NCI-H446 (cell line): ENCODE results near the gene MAGED1.
A peak's percentile ranks its signal among the peaks of the same experiment; 100 is the strongest.

Experiments
- DNase-seq, 2 experiments: peaks; one replicate each; lab custom pipeline; 2025; lab: John Stamatoyannopoulos, UW

Gene MAGED1

DNA sequence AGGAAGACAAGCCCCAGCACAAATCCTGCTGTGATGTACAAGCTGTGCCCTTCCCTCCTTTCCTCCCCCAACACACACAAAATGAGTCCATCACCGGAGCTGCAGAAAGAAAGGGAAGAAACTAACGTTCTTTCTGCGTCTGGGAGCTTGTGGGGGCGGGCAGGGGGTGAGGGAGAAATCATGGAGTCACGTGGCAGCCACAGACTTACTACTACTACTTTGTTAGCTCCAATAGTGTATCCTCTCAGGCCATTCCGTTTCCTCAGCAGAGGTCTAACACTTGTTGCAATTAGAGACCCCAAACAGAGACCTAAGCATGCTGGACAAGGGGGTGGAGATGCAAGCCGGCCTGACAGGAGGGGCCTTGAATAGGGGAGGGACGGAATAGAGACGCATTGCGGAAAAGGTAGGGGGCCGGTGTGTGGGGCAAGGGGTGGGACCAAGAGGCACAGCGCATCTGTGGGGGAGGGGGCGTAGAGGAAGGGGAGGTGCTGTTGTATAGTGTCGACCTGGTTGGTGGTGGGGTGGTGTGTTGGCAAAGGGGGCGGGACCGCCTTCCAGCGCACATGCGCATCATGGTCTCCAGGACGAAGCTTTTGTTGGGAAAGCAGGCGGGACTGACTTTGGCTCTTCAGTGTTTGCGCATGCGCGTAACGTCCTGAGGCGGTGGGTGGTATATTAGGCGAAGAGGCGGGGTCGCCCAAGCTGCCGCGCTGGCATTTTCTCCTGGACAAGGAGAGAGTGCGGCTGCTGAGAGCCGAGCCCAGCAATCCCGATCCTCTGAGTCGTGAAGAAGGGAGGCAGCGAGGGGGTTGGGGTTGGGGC, at the start of gene MAGED1:
TSS of gene MAGED1 (plus strand) at position 703 of the 825 bp plus-strand sequence. CDS start 682 bp downstream, outside the sequence.
- peak; percentile 93 to 96 for DNase-seq

DNA sequence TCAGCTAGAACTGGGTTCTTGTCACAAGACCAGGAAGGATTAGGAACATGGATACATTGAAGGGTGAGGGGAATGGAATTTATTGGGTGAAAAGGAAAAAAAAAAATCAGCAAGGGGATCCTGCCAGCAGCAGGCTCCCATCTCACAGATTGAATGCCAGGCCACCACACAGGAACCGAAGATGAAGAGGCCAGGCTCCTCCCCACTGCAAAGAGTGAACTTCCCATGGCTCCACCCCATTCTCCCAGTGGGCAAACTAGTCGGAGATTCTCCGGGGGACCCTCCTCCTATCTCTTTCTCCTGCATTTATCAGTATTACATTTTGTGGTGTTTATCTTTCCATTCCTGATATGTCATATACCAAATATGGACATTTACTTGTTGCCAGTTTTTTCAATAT, 46.0 kb upstream of the MAGED1 start:
- no peak for DNase-seq

GRCh38 chrX:51851507-51852085, 41.8 kb upstream of the MAGED1 start:
- DNase-seq, result no peak

- no peak for DNase-seq
These were observed 41.3 kb upstream of the MAGED1 start for GRCh38 chrX:51852096-51852495.

GRCh38 chrX:51852621-51853020, 40.8 kb upstream of the MAGED1 start:
- DNase-seq, result no peak

- no peak for DNase-seq
These were observed 40.2 kb upstream of the MAGED1 start for GRCh38 chrX:51853251-51853650.

DNA sequence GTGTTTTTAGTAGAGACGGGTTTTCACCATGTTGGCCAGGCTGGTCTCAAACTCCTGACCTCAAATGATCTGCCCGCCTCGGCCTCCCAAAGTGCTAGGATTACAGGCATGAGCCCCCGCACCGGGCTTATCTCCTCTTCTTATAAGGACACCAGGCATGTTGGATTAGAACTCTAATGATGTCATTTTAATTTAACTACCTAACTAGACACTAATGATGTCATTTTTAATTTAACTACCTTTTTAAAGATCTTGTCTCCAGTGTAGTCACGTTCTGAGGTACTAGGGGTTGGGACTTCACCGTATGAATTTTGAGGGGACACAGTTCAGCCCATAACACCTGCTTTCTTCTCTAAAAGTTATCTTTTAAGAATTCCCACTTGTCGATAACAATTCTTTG, 37.7 kb upstream of the MAGED1 start:
- DNase-seq, result no peak

DNA sequence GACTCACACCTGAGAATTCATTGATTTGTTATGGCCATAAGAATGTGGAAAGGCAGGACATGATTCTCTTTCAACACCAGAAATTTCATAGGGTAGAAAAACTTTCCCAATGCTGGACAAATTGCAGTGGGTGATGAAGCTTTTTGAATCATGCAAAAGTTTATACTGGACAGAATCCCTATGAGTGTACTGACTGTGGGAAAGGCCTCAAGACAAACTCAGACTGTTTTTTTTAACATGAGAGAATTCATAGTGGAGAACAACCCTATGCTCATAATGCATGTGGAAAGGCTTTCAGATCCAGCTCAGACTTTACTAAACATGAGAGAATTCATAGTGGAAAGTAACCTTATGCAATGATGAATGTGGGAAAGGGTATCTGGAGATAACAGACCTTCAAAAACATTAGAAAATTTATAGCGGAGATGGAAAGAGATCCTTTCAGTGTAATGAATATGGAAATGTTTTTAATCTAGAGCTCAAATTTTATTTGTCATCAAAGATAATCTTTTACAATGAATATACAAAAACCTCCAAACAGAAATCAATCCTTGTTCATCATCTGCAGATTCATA, 36.2 kb upstream of the MAGED1 start:
- DNase-seq, result no peak

DNA sequence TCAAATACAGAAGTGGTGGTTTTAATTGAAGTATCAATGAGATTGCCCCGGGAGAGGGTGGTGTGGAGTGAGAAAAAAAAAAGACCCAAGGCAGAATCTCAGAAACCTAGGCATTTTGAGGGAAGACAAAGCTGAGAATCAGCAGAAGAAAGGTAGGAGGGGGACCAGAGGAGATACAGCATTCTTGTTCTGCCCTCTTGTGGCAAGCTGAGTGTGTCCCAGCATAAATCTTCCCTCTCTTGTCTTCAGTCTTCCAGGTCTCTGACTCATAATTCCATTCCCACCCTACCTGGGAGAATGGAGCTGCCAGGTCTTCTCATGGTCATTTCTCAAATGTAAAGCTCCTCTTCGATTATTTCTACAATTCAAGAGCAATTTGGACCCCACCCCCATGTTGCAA, 32.7 kb upstream of the MAGED1 start:
- no peak for DNase-seq

DNA sequence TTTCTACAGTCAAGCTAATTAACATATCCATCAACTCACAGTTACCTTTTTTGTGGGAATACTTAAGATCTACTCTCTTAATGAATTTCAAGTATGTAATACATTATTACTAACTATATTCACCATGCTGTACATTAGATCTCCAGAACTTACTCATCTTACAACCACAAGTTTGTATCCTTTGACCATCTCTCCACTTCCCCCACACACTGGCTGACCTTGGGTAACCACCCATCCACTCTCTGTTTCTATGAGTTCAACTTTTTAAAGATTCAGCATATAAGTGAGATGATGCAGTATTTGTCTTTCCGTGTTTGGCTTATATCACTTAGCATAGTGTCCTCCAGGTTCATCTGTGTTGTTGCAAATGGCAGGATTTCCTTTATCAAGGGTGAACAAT, 30.5 kb upstream of the MAGED1 start:
- no peak for DNase-seq

DNA sequence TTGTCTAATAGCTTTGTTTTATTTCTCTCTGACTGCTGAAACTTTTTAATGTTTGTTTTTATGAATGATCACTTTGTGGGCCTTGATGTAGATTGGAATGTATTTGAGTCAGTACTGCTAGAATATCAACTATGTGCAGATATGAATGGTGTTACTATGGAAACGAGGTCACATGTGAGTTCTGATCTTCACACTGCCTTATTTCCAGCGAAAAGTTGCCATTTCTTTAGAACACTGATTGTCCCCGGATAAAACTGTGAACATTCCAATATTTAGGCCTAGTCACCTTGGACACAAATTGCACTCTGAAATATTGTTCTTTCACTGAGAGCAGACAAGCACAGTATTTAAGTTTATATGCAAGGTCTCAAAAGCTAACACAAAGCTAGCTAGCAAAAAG, 27.2 kb upstream of the MAGED1 start:
- no peak for DNase-seq

- DNase-seq, result no peak
These were observed 25.8 kb upstream of the MAGED1 start for GRCh38 chrX:51867626-51868025.

DNA sequence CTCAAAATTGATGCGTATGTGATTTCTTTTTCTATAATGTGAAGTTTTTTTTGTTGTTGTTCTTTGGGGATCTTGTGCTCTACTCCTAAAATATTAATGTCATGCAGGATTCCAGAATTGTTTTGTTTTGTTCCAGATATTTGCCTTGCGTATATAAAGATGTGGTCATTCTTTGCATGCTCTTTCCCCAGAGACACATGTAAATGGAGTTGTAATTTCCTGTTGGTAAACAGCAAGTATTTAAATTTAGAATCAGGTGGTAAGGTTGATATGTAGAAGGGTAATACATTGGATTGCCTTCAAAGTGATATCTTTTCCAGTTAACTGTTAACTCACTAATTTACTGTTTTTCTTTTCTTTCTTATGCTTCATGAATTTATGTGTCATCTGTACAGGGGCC, 23.1 kb upstream of the MAGED1 start:
- DNase-seq, result no peak

DNA sequence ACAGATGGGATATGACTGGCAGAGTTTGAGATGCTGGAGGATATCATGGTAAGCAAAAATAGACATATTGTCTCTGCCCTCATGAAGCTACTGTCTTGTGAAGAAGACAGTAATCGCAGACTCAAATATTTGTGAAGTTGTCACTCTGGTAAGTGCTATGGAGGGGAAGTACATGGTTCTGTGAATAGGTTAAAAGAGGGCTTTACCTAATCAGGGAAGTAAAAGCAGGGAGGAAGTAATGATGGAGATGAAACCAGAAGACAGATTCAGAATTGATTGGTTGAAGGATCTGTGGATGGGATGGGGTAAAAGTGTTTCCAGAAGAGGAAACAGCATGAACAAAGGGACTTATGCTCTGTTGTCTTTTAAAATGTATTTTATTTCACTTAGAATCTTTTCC, 19.3 kb upstream of the MAGED1 start:
- no peak for DNase-seq

GRCh38 chrX:51876441-51876840, 17.0 kb upstream of the MAGED1 start:
- DNase-seq, result no peak

- no peak for DNase-seq
These were observed 15.4 kb upstream of the MAGED1 start for GRCh38 chrX:51878056-51878455.

DNA sequence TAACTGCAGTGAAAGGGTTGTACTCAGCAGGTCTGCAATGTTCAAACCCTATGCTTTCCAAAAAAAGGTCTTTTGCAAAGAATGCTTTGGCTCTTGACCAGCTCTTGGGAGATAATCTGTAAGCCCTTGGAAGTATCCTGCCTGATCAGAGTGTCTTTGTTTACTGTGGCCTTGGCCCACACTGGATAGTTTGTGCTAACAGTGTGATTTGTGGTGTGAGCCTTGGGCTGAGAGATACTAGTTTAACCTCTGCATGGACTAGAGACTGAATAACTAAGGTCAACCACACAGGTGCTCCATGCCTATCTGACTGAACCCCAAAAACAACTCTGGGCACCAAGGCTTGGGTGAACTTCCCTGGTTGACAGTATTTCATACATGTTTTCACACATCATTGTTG, 3.6 kb upstream of the MAGED1 start:
- no peak for DNase-seq

GRCh38 chrX:51891245-51891644, 2.2 kb upstream of the MAGED1 start:
- no peak for DNase-seq

- peak in 1 of 2 experiments; percentile 53 for DNase-seq
These were observed 1.4 kb upstream of the MAGED1 start for GRCh38 chrX:51891821-51892551.

- DNase-seq, result peak; percentile 14 to 70
These were observed 691 bp downstream of the MAGED1 start for GRCh38 chrX:51893931-51894696.

GRCh38 chrX:51894697-51895336, 1.4 kb downstream of the MAGED1 start:
- peak in 1 of 2 experiments; percentile 43 for DNase-seq
